ENCODE data around the gene NOS3. TPM values are rescaled to one million over a fixed set of nuclear protein-coding genes. Genes with fewer than 3 reads are reported as not detected.
A peak's percentile ranks its signal among the peaks of the same experiment; 100 is the strongest.

The NOS3 gene
- total and polyA plus RNA-seq, 2 experiments from 2014 or later = 2.6 to 6.1 TPM

DNA sequence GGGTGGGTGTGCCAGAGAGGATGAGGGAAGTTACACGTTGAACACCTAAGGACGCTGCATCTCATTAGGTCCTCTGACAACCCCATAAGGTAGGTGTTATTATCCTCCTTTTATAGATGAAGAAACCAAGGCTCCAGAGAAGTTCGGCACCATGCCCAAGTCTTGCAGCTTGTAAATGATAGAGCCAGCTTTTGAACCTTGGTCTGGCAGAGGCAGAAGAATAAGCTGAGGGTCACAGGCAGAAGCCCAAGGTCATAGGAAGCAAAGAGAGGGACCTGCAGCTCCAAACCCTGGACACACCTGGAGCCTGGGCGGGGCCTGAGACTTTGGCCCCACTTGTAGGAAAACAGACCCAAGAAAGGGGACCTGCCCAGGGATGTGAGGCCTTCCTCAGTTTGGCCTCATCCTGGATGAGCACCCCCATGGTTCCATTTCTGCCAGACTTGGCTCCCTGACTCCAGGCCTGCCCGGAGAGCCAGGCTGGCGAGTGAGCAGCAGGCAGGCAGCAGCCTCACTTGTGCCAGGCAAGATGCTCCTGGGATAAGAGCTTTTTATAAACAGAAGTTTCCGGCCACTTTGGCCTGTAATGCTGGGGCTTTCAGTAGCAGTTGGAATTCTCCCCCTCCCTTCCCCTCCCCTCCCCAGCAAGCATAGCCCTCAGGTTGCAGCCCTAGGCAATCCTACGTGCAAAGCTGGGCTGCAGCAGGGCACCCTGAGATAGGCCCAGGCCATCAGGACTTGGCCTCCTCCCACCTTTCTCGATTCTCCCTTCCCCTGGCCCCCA lies 15.1 kb upstream of the NOS3 start:
- Histone ChIP-seq H3K4me1 (ENCODE audit: insufficient read depth) (peaks cover 48% of the 10 kb centered on the region), H3K4me2 (peak overlapping the region; percentile 90), H3K9me2 (ENCODE audit: insufficient read depth) (no peaks in the 10 kb centered on the region), H3K4me3 (peak overlapping the region; percentile 82), H3F3A (replicated peaks; ENCODE audit: low read depth) (no peaks in the 10 kb centered on the region), H3K27ac (ENCODE audit: low read depth) (no peak overlapping the region), H3K27me3 (ENCODE audit: insufficient read depth) (peaks cover 43% of the 10 kb centered on the region), H2AFZ (0 out of 2 replicates have a peak overlapping the region, but pooled peaks have one; percentile 56), H4K20me1 (replicated peaks; ENCODE audit: insufficient read depth) (no peaks in the 10 kb centered on the region), H3K36me3 (ENCODE audit: insufficient read depth) (no peaks in the 10 kb centered on the region), H3K79me2 (replicated peaks; ENCODE audit: insufficient read depth) (no peaks in the 10 kb centered on the region)
- H3K36me3 Mint-ChIP-seq (ENCODE audit: low read depth) = no peaks in the 10 kb centered on the region; the same call in 2 of the 3 replicates
- H3K27ac Mint-ChIP-seq = no peak overlapping the region
- peaks cover 40% of the 10 kb centered on the region for H3K27me3 Mint-ChIP-seq (ENCODE audit: insufficient read depth, low read depth, poor library complexity)
- peak overlapping the region; percentile 89 for H3K4me3 Mint-ChIP-seq
- DNase-seq (ENCODE audit: low spot score) = no peak
- no peak for ATAC-seq
- peaks cover 59% of the 10 kb centered on the region for H3K4me1 Mint-ChIP-seq
- H3K9me3 Mint-ChIP-seq = peaks cover 3% of the 10 kb centered on the region; the same call in 2 of the 3 replicates
- no peak; the same call in 1 of the 2 replicates for TF ChIP-seq POLR2AphosphoS5 (IDR thresholded peaks at IDR 0.05; ENCODE audit: low read depth)
- TF ChIP-seq ZNF114 (CRISPR knock-in tag; IDR thresholded peaks at IDR 0.05) = no peak
- TF ChIP-seq, protein P1, sequence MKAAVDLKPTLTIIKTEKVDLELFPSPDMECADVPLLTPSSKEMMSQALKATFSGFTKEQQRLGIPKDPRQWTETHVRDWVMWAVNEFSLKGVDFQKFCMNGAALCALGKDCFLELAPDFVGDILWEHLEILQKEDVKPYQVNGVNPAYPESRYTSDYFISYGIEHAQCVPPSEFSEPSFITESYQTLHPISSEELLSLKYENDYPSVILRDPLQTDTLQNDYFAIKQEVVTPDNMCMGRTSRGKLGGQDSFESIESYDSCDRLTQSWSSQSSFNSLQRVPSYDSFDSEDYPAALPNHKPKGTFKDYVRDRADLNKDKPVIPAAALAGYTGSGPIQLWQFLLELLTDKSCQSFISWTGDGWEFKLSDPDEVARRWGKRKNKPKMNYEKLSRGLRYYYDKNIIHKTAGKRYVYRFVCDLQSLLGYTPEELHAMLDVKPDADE (IDR thresholded peaks at IDR 0.05) = no peak
- TF ChIP-seq JUNB (IDR thresholded peaks at IDR 0.05; ENCODE audit: unreplicated experiment) = no peak
- no peak for TF ChIP-seq CREB1 (CRISPR knock-in tag; IDR thresholded peaks at IDR 0.05; ENCODE audit: low read depth)
- TF ChIP-seq NANOG (IDR thresholded peaks at IDR 0.05; ENCODE audit: borderline replicate concordance) = no peak
- TF ChIP-seq STAT1 (IDR thresholded peaks at IDR 0.05; ENCODE audit: unreplicated experiment) = no peak
- TF ChIP-seq ZNF331 (CRISPR knock-in tag; IDR thresholded peaks at IDR 0.05; ENCODE audit: low read depth) = no peak
- TF ChIP-seq, protein P2, sequence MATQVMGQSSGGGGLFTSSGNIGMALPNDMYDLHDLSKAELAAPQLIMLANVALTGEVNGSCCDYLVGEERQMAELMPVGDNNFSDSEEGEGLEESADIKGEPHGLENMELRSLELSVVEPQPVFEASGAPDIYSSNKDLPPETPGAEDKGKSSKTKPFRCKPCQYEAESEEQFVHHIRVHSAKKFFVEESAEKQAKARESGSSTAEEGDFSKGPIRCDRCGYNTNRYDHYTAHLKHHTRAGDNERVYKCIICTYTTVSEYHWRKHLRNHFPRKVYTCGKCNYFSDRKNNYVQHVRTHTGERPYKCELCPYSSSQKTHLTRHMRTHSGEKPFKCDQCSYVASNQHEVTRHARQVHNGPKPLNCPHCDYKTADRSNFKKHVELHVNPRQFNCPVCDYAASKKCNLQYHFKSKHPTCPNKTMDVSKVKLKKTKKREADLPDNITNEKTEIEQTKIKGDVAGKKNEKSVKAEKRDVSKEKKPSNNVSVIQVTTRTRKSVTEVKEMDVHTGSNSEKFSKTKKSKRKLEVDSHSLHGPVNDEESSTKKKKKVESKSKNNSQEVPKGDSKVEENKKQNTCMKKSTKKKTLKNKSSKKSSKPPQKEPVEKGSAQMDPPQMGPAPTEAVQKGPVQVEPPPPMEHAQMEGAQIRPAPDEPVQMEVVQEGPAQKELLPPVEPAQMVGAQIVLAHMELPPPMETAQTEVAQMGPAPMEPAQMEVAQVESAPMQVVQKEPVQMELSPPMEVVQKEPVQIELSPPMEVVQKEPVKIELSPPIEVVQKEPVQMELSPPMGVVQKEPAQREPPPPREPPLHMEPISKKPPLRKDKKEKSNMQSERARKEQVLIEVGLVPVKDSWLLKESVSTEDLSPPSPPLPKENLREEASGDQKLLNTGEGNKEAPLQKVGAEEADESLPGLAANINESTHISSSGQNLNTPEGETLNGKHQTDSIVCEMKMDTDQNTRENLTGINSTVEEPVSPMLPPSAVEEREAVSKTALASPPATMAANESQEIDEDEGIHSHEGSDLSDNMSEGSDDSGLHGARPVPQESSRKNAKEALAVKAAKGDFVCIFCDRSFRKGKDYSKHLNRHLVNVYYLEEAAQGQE (IDR thresholded peaks at IDR 0.05; ENCODE audit: unreplicated experiment) = no peak
- no peak for TF ChIP-seq EZH2 (IDR thresholded peaks at IDR 0.05; ENCODE audit: low read depth, unreplicated experiment)
- TF ChIP-seq EZH2phosphoT487 (IDR thresholded peaks at IDR 0.05; ENCODE audit: unreplicated experiment) = no peak
- TF ChIP-seq, protein P3, sequence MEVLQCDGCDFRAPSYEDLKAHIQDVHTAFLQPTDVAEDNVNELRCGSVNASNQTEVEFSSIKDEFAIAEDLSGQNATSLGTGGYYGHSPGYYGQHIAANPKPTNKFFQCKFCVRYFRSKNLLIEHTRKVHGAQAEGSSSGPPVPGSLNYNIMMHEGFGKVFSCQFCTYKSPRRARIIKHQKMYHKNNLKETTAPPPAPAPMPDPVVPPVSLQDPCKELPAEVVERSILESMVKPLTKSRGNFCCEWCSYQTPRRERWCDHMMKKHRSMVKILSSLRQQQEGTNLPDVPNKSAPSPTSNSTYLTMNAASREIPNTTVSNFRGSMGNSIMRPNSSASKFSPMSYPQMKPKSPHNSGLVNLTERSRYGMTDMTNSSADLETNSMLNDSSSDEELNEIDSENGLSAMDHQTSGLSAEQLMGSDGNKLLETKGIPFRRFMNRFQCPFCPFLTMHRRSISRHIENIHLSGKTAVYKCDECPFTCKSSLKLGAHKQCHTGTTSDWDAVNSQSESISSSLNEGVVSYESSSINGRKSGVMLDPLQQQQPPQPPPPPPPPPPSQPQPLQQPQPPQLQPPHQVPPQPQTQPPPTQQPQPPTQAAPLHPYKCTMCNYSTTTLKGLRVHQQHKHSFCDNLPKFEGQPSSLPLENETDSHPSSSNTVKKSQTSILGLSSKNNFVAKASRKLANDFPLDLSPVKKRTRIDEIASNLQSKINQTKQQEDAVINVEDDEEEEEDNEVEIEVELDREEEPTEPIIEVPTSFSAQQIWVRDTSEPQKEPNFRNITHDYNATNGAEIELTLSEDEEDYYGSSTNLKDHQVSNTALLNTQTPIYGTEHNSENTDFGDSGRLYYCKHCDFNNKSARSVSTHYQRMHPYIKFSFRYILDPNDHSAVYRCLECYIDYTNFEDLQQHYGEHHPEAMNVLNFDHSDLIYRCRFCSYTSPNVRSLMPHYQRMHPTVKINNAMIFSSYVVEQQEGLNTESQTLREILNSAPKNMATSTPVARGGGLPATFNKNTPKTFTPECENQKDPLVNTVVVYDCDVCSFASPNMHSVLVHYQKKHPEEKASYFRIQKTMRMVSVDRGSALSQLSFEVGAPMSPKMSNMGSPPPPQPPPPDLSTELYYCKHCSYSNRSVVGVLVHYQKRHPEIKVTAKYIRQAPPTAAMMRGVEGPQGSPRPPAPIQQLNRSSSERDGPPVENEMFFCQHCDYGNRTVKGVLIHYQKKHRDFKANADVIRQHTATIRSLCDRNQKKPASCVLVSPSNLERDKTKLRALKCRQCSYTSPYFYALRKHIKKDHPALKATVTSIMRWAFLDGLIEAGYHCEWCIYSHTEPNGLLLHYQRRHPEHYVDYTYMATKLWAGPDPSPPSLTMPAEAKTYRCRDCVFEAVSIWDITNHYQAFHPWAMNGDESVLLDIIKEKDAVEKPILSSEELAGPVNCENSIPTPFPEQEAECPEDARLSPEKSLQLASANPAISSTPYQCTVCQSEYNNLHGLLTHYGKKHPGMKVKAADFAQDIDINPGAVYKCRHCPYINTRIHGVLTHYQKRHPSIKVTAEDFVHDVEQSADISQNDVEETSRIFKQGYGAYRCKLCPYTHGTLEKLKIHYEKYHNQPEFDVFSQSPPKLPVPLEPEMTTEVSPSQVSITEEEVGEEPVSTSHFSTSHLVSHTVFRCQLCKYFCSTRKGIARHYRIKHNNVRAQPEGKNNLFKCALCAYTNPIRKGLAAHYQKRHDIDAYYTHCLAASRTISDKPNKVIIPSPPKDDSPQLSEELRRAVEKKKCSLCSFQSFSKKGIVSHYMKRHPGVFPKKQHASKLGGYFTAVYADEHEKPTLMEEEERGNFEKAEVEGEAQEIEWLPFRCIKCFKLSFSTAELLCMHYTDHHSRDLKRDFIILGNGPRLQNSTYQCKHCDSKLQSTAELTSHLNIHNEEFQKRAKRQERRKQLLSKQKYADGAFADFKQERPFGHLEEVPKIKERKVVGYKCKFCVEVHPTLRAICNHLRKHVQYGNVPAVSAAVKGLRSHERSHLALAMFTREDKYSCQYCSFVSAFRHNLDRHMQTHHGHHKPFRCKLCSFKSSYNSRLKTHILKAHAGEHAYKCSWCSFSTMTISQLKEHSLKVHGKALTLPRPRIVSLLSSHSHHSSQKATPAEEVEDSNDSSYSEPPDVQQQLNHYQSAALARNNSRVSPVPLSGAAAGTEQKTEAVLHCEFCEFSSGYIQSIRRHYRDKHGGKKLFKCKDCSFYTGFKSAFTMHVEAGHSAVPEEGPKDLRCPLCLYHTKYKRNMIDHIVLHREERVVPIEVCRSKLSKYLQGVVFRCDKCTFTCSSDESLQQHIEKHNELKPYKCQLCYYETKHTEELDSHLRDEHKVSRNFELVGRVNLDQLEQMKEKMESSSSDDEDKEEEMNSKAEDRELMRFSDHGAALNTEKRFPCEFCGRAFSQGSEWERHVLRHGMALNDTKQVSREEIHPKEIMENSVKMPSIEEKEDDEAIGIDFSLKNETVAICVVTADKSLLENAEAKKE (CRISPR knock-in tag; IDR thresholded peaks at IDR 0.05) = no peak
- no peak for TF ChIP-seq CTCF (conservative IDR thresholded peaks at IDR 0.05; ENCODE audit: low read depth in 2 of 2)

Measured in GM23338 (cell line).